ENCODE measurements around the gene SNRNP35. TPM values are rescaled to one million over a fixed set of nuclear protein-coding genes. Genes with fewer than 3 reads are reported as not detected.

The SNRNP35 gene
- total RNA-seq: 7.8 and 13.4 TPM in 2 replicates

GRCh38 chr12:123457980-123458779 is at the start of gene SNRNP35:
Gene SNRNP35, plus strand, starts transcription at chr12:123458139. Its CDS starts 7,402 bp downstream, at chr12:123465541.

GRCh38 chr12:123436017-123436964 is 21.6 kb upstream of the SNRNP35 start, which contains the start of gene RILPL2:
Gene RILPL2, minus strand, starts transcription at chr12:123436684. Its CDS starts 264 bp downstream, at chr12:123436420.

Other genes with a start within 250 kb of the SNRNP35 start
- 5.1 and 9.3 TPM in 2 replicates for gene MPHOSPH9, start 225.0 kb upstream of the SNRNP35 start, total RNA-seq
- 7.0 and 8.5 TPM in 2 replicates for gene MTRFR, start 224.7 kb upstream of the SNRNP35 start, total RNA-seq
- 208 and 239 TPM in 2 replicates for gene CDK2AP1, start 186.3 kb upstream of the SNRNP35 start, total RNA-seq
- 14.0 and 15.6 TPM in 2 replicates for gene SBNO1, start 93.3 kb upstream of the SNRNP35 start, total RNA-seq
- 19.0 and 26.7 TPM in 2 replicates for gene KMT5A, start 74.0 kb upstream of the SNRNP35 start, total RNA-seq
- 7.1 and 7.4 TPM in 2 replicates for gene RILPL2, start 21.5 kb upstream of the SNRNP35 start, total RNA-seq
- gene RILPL1, start 75.6 kb downstream of the SNRNP35 start, total RNA-seq: 14.0 and 19.2 TPM in 2 replicates
- 142 and 206 TPM in 2 replicates for gene TMED2, start 126.4 kb downstream of the SNRNP35 start, total RNA-seq
- gene DDX55, start 144.0 kb downstream of the SNRNP35 start, total RNA-seq: 8.8 and 17.0 TPM in 2 replicates
- gene EIF2B1, start 175.5 kb downstream of the SNRNP35 start, total RNA-seq: 59.9 and 76.3 TPM in 2 replicates
- gene GTF2H3, start 175.7 kb downstream of the SNRNP35 start, total RNA-seq: 24.3 and 27.2 TPM in 2 replicates
- gene TCTN2, start 213.0 kb downstream of the SNRNP35 start, total RNA-seq: 6.1 and 7.2 TPM in 2 replicates

Measured in pericardium fibroblast (primary cell).